GM12864 (cell line): ENCODE measurements around the gene CEP295NL.

Experiments
- DNase-seq: peaks from one replicate; pipeline ENCODE4 v3.0.0-alpha.2; 2011; ENCODE audit warnings: low read depth
- H3K4me3 ChIP-seq: 2 replicates; pipeline ENCODE4 v1.5.1; 2011; ENCODE audit warnings: mild to moderate bottlenecking, low read depth, low read length, control low read depth
- CTCF ChIP-seq: IDR thresholded peaks from 2 replicates; pipeline ENCODE4 v1.5.1; 2011; ENCODE audit warnings: low read depth, mild to moderate bottlenecking, moderate library complexity, low read length, control low read depth, inconsistent platforms; ENCODE audit errors: missing control alignments

CEP295NL gene

GRCh38 chr17:78920528-78920927, 17.5 kb upstream of the CEP295NL start:
- no peak for DNase-seq
- TF ChIP-seq CTCF, result no peak
- no peak overlapping the region for H3K4me3 ChIP-seq

GRCh38 chr17:78919861-78920450, 17.0 kb upstream of the CEP295NL start:
- no peak for TF ChIP-seq CTCF
- no peak for DNase-seq
- H3K4me3 ChIP-seq, result no peak overlapping the region

- H3K4me3 ChIP-seq, result no peak overlapping the region
- no peak for TF ChIP-seq CTCF
- no peak for DNase-seq
These were observed 16.0 kb upstream of the CEP295NL start for GRCh38 chr17:78918979-78919378.

GRCh38 chr17:78917451-78918275, 14.7 kb upstream of the CEP295NL start:
- no peak overlapping the region for H3K4me3 ChIP-seq
- TF ChIP-seq CTCF, result no peak
- no peak for DNase-seq

- no peak overlapping the region for H3K4me3 ChIP-seq
- no peak for DNase-seq
- TF ChIP-seq CTCF, result no peak
These were observed 13.1 kb upstream of the CEP295NL start for GRCh38 chr17:78915872-78916632.

- no peak overlapping the region for H3K4me3 ChIP-seq
- no peak for TF ChIP-seq CTCF
- no peak for DNase-seq
These were observed 10.1 kb upstream of the CEP295NL start for GRCh38 chr17:78913115-78913514.
